Thoracic aorta (tissue), 2 donors: ENCODE data around the gene GSTP1. TPM values are rescaled to one million over a fixed set of nuclear protein-coding genes. Genes with fewer than 3 reads are reported as not detected.

Experiments
- ATAC-seq: fragments of 150-250 bp; one replicate; pipeline ENCODE4 v1.8.0; 2017; ENCODE audit warnings: low read depth; ENCODE audit not compliant: insufficient number of reproducible peaks, low FRiP score
- DNase-seq: peaks from one replicate; pipeline ENCODE4 v3.0.0-alpha.2; 2020; ENCODE audit warnings: low spot score
- H3K27ac ChIP-seq, 2 donors: fragments of 200-600 bp; sonication (generic); 1 replicate in 1 of 2; 2 replicates in 1 of 2; pipeline ENCODE4 v1.5.1; 2016; ENCODE audit warnings: mild to moderate bottlenecking in 2 of 2, moderate library complexity in 2 of 2
- H3K27me3 ChIP-seq: fragments of 200-600 bp; sonication (generic); replicated peaks from 2 replicates; pipeline ENCODE4 v1.6.0; 2016; ENCODE audit warnings: mild to moderate bottlenecking; ENCODE audit not compliant: insufficient read depth
- H3K36me3 ChIP-seq: fragments of 200-600 bp; sonication (generic); one replicate; pipeline ENCODE4 v1.5.1; 2016
- H3K4me1 ChIP-seq, 2 donors: fragments of 200-600 bp; sonication (generic); 1 replicate in 1 of 2; 2 replicates in 1 of 2; pipeline versions ENCODE4 v1.5.1 to v1.6.0; 2016; ENCODE audit warnings: low read depth in 2 of 2, mild to moderate bottlenecking in 1 of 2; ENCODE audit not compliant: control insufficient read depth in 1 of 2
- H3K4me3 ChIP-seq: fragments of 200-600 bp; sonication (generic); 2 replicates; pipeline ENCODE4 v1.5.1; 2016; ENCODE audit warnings: mild to moderate bottlenecking
- H3K9me3 ChIP-seq: fragments of 200-600 bp; sonication (generic); 2 replicates; pipeline ENCODE4 v1.5.1; 2016
- total RNA-seq, 2 donors: library from RNA; depleted of rRNA; stranded (reverse); fragments of >200 nt; gene quantifications; one replicate each; pipeline versions ENCODE4 v1.1.0 to v1.2.3, GENCODE V29; 2016
- TF ChIP-seq, protein P1 (sequence below): fragments of 200-600 bp; sonication (generic); IDR thresholded peaks from one replicate; pipeline ENCODE4 v1.5.1; 2019; ENCODE audit warnings: antibody characterized with exemption

The GSTP1 gene
- total RNA-seq, 2 donors from 2014 or later: 272 to 744 TPM

DNA sequence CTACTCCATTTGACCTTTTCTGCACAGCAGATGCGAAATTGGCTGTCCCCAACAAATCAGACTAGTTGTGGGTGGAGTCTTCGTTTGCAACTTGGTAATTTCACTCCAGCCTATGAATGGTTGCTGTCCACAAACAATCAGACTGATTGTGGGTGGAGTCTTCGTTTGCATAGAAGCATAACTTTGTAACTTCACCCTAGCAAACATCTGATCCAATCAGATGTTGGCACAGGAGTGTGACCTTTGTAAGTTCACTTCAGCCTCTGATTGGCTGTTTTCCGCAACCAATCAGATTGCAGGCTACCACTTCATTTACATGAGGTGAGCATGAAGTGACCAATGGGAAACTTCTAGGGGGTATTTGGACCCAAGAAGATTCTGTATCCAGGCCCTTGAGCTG, 44.1 kb upstream of the GSTP1 start:
- no peaks in the 10 kb centered on the region for H3K9me3 ChIP-seq
- DNase-seq: no peak
- no peaks in the 10 kb centered on the region for H3K36me3 ChIP-seq
- no peak overlapping the region for H3K4me3 ChIP-seq
- TF ChIP-seq, protein P1, sequence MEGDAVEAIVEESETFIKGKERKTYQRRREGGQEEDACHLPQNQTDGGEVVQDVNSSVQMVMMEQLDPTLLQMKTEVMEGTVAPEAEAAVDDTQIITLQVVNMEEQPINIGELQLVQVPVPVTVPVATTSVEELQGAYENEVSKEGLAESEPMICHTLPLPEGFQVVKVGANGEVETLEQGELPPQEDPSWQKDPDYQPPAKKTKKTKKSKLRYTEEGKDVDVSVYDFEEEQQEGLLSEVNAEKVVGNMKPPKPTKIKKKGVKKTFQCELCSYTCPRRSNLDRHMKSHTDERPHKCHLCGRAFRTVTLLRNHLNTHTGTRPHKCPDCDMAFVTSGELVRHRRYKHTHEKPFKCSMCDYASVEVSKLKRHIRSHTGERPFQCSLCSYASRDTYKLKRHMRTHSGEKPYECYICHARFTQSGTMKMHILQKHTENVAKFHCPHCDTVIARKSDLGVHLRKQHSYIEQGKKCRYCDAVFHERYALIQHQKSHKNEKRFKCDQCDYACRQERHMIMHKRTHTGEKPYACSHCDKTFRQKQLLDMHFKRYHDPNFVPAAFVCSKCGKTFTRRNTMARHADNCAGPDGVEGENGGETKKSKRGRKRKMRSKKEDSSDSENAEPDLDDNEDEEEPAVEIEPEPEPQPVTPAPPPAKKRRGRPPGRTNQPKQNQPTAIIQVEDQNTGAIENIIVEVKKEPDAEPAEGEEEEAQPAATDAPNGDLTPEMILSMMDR: no peak
- H3K27ac ChIP-seq: no peak overlapping the region
- no peaks in the 10 kb centered on the region for H3K27me3 ChIP-seq
- ATAC-seq: no peak
- H3K4me1 ChIP-seq: no peaks in the 10 kb centered on the region

DNA sequence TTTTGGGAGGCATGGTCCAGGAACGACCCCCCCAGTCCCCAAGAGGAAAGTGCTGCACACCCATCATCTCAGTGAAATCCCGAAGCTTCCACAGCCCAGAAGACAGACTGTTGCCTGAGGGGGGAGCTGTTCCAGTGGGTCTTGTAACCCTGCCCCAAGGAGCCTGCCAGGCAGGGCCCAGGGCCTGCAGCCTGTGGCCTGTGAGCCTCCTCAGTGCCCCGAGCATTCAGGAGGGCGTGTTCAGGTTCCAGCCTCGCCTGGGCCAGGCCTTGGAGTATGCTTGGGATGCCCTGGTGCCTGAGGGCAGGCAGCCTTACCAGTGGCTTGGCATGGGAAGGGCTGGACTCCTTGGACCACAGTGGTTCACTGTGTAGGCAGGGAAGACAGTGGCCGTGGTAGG, 42.4 kb upstream of the GSTP1 start:
- Histone ChIP-seq H3K4me3 (no peak overlapping the region), H3K4me1 (no peaks in the 10 kb centered on the region), H3K36me3 (no peaks in the 10 kb centered on the region), H3K9me3 (no peaks in the 10 kb centered on the region), H3K27ac (no peak overlapping the region), H3K27me3 (no peaks in the 10 kb centered on the region)
- TF ChIP-seq, protein P1: no peak
- DNase-seq: no peak
- no peak for ATAC-seq

DNA sequence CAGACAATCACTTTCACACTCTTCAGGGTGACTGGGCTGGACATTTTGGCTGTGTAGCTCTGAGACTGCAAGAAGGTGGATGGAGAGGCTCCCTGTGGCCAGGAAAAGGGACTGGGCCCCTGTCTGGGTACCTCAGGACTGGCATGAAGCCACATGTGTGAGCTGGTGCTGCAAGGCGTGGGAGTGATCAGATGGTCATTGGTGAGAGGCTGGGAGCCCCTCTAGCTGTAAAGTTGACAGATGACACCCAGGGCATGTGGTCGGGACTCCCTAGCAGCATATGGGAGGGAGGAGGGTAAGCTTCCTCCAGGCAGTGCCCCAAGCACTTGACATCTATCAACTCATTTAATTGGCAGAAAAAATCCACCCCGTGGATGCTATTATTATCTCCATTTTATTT, 41.4 kb upstream of the GSTP1 start:
- TF ChIP-seq, protein P1: no peak
- H3K36me3 ChIP-seq: no peaks in the 10 kb centered on the region
- H3K27ac ChIP-seq: no peak overlapping the region
- H3K27me3 ChIP-seq: no peaks in the 10 kb centered on the region
- no peak overlapping the region for H3K4me3 ChIP-seq
- no peaks in the 10 kb centered on the region for H3K4me1 ChIP-seq
- DNase-seq (no peak), ATAC-seq (no peak)
- no peaks in the 10 kb centered on the region for H3K9me3 ChIP-seq

DNA sequence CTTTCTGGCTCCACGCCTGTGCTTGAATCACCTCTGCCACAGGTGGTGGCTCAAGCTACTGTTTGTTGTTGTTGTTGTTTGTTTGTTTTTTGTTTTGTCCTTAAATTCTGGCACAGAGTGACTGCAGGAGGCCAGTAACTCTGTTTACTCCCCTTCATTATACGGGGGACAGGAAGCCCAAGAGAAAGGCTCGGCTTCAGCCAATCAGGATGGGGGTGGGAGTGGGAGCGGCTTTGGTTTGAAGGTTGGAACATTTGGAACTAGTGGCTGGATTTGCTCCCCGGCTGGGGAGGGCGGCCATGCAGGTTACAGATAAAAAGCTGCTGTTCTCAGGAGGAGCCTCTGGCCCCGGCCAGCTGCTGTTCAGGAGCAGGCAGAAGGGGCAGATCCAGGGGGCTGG, 40.6 kb upstream of the GSTP1 start:
- Histone ChIP-seq H3K27ac (no peak overlapping the region), H3K4me3 (no peak overlapping the region), H3K27me3 (no peaks in the 10 kb centered on the region), H3K36me3 (no peaks in the 10 kb centered on the region), H3K9me3 (no peaks in the 10 kb centered on the region), H3K4me1 (no peaks in the 10 kb centered on the region)
- no peak for DNase-seq
- TF ChIP-seq, protein P1: no peak
- ATAC-seq: no peak

DNA sequence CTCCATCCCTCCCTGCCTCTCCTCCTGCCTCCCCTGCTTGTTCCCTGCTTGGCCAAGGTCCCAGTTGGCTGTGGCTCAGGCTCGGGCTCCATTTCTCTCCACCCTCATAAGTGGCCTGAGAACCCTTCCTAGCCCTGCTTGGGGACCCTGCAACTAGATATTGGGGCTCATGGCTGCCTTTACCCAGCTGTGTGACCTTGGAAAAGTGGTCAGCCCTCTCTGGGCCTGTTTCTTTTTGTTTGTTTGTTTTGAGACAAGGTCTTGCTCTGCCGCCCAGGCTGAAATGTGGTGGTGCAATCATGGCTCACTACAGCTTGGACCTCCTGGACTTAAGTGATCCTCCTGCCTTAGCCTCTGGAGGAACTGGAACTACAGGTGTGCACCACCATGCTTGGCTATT, 40.0 kb upstream of the GSTP1 start:
- Histone ChIP-seq H3K27me3 (no peaks in the 10 kb centered on the region), H3K4me3 (no peak overlapping the region), H3K4me1 (no peaks in the 10 kb centered on the region), H3K9me3 (no peaks in the 10 kb centered on the region), H3K27ac (no peak overlapping the region), H3K36me3 (no peaks in the 10 kb centered on the region)
- TF ChIP-seq, protein P1: no peak
- no peak for ATAC-seq
- no peak for DNase-seq
